ENCODE results near the gene NDUFB2.
"Not testable (repeated sequence)": the region's sequence is repeated elsewhere in the genome, so short reads cannot be mapped to it uniquely, and the experiment has no call there.

The NDUFB2 gene

DNA sequence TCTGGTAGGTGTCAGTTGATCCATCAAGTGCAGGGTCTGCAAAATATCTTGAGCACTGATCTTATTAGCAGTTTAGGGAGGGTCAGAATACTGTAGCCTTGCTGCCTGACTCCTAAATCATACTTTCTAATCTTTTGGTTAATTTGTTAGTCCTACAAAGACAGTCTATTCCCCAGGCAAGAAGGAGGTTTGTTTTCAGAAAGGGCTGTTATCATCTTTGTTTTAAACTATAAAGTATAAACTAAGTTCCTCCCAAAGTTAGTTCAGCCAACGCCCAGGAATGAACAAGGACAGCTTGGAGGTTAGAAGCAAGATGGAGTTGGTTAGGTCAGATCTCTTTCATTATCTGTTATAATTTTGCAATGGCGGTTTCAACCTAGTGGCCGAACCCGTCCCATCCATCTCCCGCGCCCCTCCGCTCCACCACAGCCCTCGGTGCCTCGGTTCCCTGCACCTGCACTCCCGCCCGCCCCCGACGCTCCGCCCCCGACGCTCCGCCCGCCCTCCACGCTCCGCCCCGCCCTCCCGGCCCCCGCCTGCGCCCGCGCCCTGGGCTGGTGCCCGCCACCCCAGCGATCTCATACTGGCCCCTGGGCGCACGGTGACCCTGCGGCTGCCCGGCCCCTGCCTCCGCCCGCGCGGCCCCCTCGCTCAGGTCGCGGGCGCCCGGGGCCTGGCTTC is 24.0 kb upstream of the NDUFB2 start, which contains the start of gene ADCK2:
ADCK2 (plus strand) TSS at position 564 of the 681 bp plus-strand sequence. CDS start 386 bp downstream, outside the sequence.
- peak; percentile 59 for DNase-seq (ENCODE audit: low spot score)

DNA sequence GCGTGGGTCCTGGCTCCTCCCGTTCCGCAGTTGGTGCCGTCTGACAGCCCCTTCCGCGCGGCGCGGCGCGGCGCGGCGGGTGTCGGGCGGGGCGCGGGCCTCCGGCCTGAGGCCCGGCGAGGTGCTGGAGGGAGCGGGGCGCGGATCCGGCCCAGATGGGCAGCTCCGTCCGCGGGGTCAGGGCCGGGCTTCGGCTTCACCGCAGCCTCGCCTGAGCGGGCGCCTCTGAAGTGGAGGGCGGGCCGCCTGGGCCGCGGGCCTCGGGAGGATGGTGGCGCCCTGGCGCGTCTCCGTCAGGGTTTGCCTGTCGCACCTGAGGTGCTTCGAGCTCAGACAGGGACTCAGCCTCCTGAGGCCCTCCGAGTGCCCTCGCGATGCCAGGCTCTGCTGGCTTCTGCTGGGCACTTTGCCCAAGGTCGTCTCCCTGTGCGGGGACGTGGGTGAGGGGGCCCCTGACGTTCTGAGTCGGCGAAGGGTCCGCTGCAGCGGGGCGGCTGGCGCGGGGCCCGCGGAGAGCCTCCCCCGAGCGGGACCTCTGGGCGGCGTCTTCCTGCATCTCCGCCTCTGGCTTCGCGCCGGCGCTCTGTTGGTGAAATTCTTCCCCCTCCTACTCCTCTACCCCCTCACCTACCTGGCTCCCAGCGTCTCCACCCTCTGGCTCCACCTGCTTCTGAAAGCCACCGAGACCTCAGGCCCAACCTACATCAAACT is 23.3 kb upstream of the NDUFB2 start:
- DNase-seq (ENCODE audit: low spot score): peak; percentile 63

DNA sequence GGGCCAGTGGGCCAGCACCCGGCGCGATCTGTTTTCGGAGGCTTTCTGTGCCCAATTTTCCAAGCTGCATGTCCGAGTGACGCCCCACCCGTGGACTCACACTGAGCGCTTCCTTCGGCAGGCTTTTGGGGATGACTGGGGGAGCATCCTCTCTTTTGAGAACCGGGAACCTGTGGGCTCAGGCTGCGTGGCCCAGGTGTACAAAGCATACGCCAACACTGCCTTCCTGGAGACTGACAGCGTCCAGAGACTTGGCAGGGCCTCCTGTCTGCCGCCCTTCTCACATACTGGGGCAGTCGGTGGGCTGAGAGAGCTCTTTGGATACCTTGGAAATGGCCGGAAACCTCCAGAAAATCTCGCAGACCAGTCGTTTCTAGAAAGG is 22.7 kb upstream of the NDUFB2 start:
- no peak for DNase-seq (ENCODE audit: low spot score)

DNA sequence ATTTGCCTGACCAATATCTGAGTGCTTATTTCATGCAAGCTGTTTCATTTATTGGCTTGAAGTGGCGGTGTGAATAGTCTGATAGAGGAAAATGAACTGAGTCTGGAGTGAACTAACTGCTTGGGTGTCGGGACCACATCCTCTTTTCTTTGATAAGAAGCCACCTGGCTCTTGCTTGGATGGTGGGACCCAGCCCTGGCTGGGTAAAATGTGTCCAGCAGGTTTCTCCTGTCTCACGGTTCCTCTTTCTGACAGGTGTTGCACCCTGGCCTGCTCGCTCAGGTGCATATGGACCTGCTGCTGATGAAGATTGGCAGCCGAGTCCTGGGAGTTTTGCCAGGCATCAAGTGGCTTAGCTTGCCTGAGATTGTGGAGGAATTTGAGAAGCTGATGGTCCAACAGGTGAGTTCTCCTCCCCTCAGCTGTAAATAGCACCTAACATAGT is 22.1 kb upstream of the NDUFB2 start:
- DNase-seq (ENCODE audit: low spot score): no peak

DNA sequence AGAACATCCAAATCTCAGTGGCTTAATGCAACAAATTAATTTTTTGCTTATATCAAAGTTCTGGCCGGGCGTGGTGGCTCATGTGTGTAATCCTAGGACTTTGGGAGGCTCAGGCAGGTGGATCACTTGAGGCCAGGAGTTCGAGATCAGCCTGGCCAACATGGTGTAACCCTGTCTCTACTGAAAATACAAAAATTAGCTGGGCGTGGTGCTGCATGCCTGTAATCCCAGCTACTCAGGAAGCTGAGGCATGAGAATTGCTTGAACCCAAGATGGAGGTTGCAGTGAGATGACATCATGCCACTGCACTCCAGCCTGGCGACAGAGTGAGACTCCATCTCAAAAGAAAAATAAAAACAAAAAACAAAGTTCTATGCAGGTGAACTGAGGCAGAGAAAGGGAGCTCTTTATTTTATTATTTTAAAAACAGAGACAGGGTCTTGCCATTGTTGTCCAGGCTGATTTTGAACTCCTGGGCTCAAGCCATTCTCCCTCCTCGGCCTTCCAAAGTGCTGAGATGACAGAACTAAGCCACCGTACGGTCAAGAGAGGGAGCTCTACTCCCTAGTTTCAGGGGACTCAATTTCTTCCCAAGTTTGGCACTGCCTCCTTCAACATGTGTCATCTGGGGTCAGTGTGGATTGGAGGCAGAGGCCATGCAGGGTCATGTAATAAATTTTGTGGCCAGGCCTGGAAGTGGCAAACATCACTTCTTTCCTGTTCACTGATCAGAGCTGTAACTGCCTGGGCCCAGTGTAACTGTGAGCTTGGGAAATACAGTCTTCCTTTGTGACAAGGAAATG is 21.4 kb upstream of the NDUFB2 start:
- DNase-seq (ENCODE audit: low spot score): peak; percentile 62

DNA sequence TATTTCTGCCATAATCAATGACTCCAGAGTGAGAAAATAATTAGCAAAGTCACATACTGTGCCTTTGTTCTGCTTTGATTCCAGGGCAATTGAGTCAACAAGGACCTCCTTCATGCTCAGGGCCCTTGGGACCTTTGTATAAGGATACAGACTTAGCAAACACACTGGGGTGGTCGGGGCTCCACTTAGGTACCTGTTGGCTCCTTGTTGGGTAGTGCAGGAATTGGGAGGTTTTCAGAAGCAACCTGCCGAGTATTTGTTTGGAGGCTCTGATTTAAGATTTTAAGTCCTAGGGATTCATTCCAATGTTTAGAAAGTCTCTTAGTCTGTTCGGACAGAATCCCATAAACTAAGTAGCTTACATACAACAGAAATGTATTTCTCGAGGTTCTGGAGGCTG is 20.8 kb upstream of the NDUFB2 start:
- no peak for DNase-seq (ENCODE audit: low spot score)

DNA sequence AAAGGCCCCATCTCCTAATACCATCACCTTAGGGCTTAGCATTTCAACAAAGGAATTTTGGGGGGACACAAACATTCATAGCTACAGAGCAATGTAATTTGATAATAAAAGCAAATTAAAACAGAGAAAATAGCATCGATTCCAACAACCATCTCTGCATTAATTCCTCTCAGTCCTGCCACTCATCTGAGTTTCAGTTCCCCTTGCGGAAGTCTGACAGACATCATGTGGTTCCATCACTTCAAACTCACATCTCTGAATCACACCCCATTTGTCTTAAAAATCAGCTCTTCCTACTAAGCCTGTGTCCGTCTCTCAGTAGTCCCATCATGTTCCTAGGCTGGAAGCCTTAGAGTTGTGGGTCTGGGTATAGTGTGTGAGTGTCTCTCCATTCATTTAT is 20.2 kb upstream of the NDUFB2 start:
- no peak for DNase-seq (ENCODE audit: low spot score)

DNA sequence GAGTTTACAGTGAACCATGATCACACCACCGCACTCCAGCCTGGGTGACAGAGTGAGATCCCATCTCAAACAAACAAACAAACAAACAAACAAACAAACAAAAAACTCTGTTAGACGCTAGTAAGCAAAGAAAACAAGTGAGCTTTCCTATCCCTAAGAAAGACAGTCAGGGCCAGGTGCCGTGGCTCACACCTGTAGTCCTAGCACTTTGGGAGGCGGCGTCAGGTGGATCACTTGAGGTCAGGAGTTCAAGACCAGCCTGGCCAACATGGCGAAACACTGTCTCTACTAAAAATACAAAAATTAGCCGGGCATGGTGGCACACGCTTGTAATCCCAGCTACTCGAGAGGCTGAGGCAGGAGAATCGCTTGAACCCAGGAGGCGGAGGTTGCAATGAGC is 19.6 kb upstream of the NDUFB2 start:
- not testable (repeated sequence) for DNase-seq (ENCODE audit: low spot score)

DNA sequence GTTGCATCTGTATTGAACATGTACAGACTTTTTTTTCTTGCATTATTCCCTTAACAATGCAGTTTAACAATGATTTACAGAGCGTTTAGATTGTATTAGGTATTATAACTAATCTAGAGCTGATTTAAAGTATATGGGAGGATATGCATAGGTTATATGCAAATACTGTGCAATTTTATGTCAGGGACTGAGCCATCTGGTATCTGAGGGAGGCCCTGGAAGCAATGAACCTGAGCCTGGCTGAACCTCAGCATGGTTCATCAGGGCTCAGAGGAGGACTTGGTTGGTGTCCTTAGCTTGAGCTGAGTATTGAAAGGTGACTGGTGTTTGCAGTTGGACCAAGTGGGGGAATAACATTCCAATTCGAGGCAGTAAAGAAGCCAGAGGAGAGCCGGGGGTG is 19.0 kb upstream of the NDUFB2 start:
- DNase-seq (ENCODE audit: low spot score): no peak

DNA sequence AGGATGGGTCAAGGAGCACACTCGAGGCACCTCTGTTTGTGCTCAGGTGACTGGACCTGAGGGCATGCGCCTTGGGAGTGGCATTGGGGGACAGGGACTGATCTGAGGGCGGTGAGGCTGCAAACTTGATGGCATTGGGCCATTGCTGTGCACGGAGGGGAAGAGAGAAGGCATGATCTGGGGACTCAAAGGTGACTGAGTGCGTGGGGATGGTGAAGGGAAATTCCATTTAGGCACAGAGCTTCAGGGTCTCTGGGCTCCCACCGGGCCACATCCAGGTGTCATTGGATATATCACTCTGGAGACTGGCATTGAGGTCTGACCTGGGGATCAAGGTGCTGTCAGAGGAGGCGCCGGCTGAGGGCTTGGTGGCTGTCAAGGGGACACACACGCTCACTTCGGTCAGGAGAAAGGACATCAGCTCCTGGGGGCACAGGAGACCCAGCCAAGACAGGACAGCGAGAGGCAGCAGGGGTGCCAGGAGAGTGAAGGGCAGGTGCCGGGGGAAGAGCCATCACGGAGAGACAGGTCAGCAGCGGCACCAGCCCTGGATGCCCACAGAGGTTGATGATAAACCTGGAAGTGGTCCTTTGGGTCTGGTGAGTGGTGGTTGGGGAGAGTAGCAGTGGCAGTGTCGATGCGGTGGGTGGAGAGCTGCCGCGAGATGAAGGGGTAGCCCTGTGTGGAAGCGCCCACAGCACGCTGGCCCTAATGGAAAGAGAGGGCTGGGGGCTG is 18.3 kb upstream of the NDUFB2 start:
- no peak for DNase-seq (ENCODE audit: low spot score)

DNA sequence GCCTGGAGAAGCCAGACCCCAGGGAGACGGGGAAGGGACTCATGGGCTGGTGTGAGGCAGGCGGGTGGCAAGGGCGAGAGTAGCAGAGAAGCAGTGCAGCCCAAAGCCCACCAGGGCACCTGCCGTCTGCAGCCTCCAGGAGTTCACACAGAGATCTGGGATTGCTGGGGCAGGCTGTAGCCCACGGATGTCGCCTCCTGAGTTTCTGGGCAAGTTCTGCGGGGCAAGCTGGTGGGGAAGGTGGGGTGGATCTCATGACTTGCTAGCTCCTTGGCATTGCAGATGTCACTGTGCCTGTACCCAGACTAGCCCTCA is 17.7 kb upstream of the NDUFB2 start:
- no peak for DNase-seq (ENCODE audit: low spot score)

DNA sequence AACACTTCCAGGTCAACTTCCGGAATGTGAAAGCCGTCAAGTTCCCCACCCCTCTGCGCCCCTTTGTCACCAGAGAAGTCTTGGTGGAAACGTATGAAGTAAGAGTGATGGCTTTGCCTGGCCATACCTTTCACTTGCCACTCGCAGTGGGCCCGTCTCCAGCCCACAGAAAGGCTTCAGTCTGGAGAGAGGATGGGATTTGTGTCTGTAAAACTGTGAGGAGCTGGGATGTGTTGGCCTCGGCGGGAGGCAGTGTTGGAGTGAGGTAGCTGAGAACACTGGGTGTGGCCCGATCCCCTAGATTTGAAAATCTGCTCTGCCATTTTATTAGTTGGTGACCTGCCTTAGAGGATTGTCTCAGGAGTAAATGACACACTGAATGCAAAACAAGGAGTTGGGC is 17.3 kb upstream of the NDUFB2 start:
- no peak for DNase-seq (ENCODE audit: low spot score)

DNA sequence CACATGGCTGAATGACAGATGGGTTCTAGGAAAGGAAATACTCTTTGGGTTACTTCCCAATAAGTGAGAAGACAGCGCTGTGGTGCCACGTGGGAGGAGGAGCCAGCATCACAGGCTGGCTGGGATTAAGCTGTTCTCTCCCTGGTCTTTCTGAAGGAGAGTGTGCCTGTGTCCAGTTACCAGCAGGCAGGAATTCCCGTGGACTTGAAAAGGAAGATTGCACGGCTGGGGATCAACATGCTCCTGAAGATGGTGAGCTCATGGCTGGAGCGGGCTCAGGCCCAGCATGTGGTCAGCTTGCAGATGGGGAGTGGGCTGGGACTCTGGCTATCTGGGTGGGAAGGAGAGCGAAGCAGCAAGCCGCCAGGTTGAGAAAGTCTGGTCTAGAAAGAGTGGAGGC is 15.6 kb upstream of the NDUFB2 start:
- no peak for DNase-seq (ENCODE audit: low spot score)

DNA sequence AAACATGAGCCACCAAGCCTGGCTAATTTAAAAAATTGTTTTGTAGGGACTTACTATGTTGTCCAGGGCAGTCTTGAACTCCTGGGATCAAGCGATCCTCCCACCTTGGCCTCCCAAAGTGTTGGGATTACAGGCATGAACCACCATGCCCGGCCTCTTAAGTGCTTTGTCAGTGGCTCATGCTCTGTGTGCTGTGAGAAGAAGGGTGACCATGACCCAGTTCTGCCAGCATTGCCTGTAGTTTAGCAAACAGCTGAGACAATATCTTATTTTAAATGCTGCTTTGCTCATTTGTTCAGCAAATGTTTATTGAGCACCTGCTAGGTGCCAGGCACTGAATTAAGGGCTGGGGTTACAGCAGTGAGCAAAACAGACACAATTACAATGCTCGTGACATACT is 14.7 kb upstream of the NDUFB2 start:
- no peak for DNase-seq (ENCODE audit: low spot score)

DNA sequence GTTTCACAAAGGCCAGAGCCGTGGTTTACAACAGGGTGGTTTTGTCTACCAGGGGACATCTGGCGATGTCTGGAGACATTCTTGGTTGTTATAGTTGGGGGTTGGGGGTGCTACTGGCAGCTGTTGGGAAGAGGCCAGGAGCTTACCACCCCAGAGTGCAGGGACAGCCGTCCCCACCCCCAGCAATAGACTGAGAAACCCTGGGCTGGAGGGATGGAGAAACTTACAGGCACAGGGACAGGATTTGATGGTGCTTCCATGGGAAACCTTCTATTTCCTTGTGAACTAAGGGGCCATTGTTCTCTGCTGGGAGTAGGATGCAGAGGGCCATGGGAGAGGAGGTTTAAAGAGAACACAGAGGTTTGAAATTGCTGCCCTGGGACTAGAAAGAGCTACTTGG is 12.9 kb upstream of the NDUFB2 start:
- DNase-seq (ENCODE audit: low spot score): peak; percentile 57

DNA sequence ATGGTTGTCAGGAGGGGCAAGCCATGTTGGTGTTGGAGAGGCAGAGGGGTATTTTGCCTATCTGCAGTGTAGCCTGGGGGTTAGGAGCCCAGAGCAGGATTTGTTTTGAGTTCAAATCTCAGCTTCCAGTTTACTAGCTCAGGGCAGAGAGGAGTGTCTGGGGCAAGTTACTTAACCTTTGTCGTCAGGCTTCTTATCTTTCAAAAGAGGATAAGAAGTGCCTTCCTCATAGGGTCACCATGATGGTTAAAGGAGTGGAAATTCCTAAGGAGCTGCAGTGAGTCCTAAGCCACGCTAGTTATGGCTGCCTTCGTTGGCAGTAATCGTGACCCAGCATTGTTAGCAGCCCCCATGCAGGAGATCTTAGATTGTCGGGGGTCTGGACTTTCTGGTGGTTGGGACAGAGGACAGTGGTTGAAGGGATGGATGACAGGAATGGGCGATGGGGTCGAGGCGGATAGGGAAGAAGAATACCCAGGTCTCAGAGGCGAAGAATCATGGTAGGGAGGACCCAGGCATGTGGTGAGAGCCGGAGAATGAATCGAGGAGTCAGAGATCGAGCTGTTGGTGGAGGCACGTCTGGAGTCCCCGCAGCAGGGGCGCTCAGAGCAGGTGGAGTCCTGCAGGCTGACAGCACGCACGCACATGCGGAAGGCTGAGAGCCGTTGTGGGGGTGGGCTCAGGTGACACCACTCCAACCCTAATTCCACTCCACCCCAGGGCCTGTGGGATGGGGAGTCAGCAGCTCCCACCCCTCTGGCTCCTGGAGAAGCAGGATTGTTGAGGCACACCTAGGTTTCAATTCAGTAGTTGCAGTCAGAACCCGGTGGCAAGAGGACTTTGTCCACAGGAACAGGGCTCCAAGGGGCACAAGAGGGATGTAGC is 12.2 kb upstream of the NDUFB2 start:
- no peak for DNase-seq (ENCODE audit: low spot score)

DNA sequence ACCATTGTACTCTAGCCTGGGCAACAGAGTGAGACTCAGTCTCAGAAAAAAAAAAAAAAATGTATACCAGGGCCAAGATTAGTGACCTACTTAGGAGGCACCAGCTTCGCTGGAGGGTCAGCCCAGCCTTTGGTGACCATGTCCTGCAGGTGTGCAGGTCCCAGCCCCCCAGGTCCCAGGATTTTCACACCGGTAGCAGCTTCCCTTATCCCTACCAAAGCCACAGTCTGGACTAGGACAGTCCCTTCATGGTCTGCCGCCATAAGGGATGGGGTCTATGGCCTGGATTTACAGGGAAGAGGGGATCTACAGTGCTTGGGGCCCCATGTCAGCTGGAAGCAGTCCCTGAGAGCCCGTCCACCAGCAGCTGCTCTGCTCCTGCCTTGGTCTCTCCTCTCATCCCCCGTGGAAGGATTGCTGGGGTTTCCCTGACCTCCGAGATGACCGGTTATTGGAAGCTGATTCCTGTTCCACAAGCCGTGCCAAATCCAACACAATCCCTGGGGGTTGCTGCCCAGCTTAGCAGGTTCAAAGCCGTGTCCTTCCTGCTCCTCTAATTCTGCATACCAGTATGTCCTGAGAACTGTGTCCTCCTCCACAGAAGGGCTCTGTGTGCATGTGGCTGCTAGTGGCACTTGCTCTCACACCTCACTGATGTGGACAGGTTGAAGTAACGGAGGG is 11.0 kb upstream of the NDUFB2 start:
- DNase-seq (ENCODE audit: low spot score): no peak

DNA sequence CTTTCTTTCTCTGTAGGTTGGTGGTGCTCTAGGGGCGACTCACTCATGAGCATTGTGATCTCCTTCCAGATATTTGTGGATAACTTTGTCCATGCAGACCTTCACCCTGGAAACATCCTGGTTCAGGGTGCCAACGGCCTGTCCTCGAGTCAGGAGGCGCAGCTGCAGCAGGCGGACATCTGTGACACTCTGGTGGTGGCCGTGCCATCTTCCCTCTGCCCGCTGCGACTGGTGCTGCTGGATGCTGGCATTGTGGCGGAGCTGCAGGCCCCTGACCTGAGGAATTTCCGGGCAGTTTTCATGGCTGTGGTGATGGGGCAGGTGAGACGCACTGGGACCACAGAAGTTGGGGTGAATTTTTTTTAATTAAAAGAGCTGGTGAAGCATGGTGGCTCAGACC is 9.6 kb upstream of the NDUFB2 start:
- no peak for DNase-seq (ENCODE audit: low spot score)

DNA sequence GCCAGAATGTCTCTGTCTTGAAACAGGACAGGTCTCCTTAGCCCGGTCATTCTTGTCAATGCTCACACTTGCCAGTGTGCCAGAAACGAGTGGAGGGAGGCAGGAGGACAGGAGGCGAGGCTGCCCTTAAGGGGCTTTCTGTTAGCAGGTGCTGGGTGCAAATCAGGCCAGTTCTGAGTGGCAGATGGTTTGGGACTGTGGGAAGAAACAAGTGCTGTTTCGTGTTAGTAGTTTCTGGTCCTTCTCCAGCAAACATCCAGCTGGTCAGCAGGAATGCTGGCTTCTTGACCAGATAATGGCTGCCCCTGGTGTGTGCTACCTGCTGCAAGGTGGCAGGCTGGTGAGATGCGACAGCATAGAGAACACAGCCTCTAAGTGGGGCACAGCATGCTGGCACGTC is 8.2 kb upstream of the NDUFB2 start:
- no peak for DNase-seq (ENCODE audit: low spot score)

DNA sequence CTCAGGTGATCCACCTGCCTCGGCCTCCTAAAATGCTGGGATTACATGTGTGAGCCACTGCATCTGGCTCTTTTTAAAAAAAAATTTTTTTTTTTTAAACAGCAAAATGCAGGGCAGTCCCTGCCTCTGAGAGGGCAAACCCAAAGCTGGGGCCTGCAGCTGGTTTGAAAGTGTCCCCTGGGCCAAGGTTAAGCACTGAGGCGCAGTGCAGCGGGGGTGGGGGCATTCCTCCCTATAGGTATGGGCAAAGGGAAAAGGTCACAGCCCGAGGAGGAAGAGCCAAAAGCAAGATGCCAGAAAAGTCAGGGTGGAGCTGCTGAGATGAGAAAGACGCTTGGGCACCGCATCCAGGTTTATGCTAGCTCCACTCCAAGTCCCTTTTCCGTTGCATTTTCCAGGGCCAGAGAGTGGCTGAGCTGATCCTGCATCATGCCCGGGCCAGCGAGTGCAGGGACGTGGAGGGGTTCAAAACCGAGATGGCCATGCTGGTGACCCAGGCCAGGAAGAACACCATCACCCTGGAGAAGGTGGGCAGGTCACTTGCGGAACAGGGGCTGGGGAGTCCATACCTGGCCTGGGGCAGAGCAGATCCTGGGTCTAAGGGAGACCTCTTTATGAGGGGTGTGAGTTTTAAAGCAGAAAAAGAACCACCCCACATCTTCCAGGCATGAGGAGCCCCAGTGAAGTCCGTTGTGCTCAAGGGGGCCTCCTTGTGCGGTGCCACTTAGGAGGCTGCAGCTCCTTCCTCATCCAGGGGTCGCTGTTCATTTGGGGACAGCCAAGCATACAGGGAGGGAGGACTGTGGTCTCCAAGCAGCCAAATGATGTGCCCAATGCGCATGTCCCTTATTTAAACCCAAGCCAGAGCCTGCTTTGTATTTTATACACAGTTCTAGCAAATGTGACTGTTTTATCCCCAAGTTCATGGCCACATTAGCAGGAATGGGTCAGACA is 7.0 kb upstream of the NDUFB2 start:
- DNase-seq (ENCODE audit: low spot score): no peak
